Measurements from ENCODE around the gene ZNF717. TPM values are rescaled to one million over a fixed set of nuclear protein-coding genes. Genes with fewer than 3 reads are reported as not detected.

The ZNF717 gene
- total and polyA plus RNA-seq, 2 of the 4 experiments (the other 2 are of a cell fraction), result 6.0 to 14.3 TPM

- in situ Hi-C loops (cut with MboI; ENCODE audit: low sequenced_read_pairs) (no loop called here), intact Hi-C loops (cut with micrococcal nuclease) (no loop called here), dilution Hi-C loops (cut with HindIII; ENCODE audit: low sequenced_read_pairs, unreplicated experiment) (no loop called here)
- ChIA-PET POLR2A (ENCODE audit: unreplicated experiment) (no interaction called here), CTCF (no interaction called here)
- no peak overlapping the region for H4K8ac ChIP-seq (ENCODE audit: low read depth in 2 of 2, low read length in 2 of 2)
- DNase-seq (no peak), ATAC-seq (ENCODE audit: low read depth) (no peak)
- peaks cover 29% of the 10 kb centered on the region for H3K36me3 ChIP-seq (ENCODE audit: control insufficient read depth, insufficient read depth, low read length)
- no peak overlapping the region for H4K5ac ChIP-seq (ENCODE audit: low read depth, low read length)
- H3K23ac ChIP-seq (ENCODE audit: low read depth, low read length), result no peak overlapping the region
- no peaks in the 10 kb centered on the region for H3K4me1 ChIP-seq (ENCODE audit: control insufficient read depth, insufficient read depth, low read length)
- WGBS, 2 experiments (ENCODE audit: extremely low coverage in 2 of 2, insufficient read length in 1 of 2), result 100% methylated on average over 15 of the region's 16 CpGs; no CpG with 5 or more reads in 1 of the 2 experiments
- no peak overlapping the region for H3K14ac ChIP-seq (replicated peaks; ENCODE audit: low read depth, low read length)
- H4K91ac ChIP-seq (ENCODE audit: insufficient read depth, low read depth, low read length), result no peak overlapping the region
- H2BK20ac ChIP-seq (ENCODE audit: low read depth, low read length), result no peak overlapping the region
- TF ChIP-seq SMC3 (IDR thresholded peaks at IDR 0.05; ENCODE audit: low read depth, low read length) (no peak), USF2 (IDR thresholded peaks at IDR 0.05; ENCODE audit: low read depth, low read length) (no peak), BHLHE40 (IDR thresholded peaks at IDR 0.05; ENCODE audit: low read depth, low read length) (no peak), NFE2L2 (IDR thresholded peaks at IDR 0.05; ENCODE audit: low read depth, low read length) (no peak), RAD21 (IDR thresholded peaks at IDR 0.05; ENCODE audit: low read length) (no peak), CEBPB (IDR thresholded peaks at IDR 0.05; ENCODE audit: low read depth, low read length) (no peak), CTCF (conservative IDR thresholded peaks at IDR 0.05; ENCODE audit: low read depth, low read length) (no peak), MXI1 (IDR thresholded peaks at IDR 0.05; ENCODE audit: borderline replicate concordance, low read depth, low read length) (no peak), RFX5 (IDR thresholded peaks at IDR 0.05; ENCODE audit: low read depth, low read length) (no peak), CHD1 (IDR thresholded peaks at IDR 0.05; ENCODE audit: low read depth, low read length) (no peak), ELK1 (IDR thresholded peaks at IDR 0.05; ENCODE audit: borderline replicate concordance, low read depth, low read length) (no peak), POLR2A (IDR thresholded peaks at IDR 0.05; ENCODE audit: low read depth, low read length) (no peak), MAFK (IDR thresholded peaks at IDR 0.05; ENCODE audit: low read depth, low read length) (no peak), MAZ (IDR thresholded peaks at IDR 0.05; ENCODE audit: borderline replicate concordance, low read depth, low read length) (no peak), RCOR1 (IDR thresholded peaks at IDR 0.05; ENCODE audit: insufficient replicate concordance, low read length) (no peak), FOS (IDR thresholded peaks at IDR 0.05; ENCODE audit: low read depth, low read length) (no peak)
- no peak overlapping the region for H2BK15ac ChIP-seq (ENCODE audit: low read depth, low read length)
- H3K9me3 ChIP-seq (ENCODE audit: control insufficient read depth, insufficient read depth, low read length), result peaks cover 12% of the 10 kb centered on the region
- no peak overlapping the region for H3K9ac ChIP-seq (ENCODE audit: low read depth, low read length)
- H3K9me1 ChIP-seq (ENCODE audit: insufficient read depth, low read length), result no peaks in the 10 kb centered on the region
- BruUV-seq (replicated peaks), result no TSS peak
- H3K4ac ChIP-seq (ENCODE audit: low read depth, low read length), result no peak overlapping the region
- no peaks in the 10 kb centered on the region for H4K20me1 ChIP-seq (ENCODE audit: insufficient read depth, low read length)
- no peak overlapping the region for H2AFZ ChIP-seq (replicated peaks; ENCODE audit: low read length, poor library complexity)
- no peak overlapping the region for H3K27ac ChIP-seq (ENCODE audit: insufficient read depth, low read length)
- H3K4me2 ChIP-seq (ENCODE audit: low read depth, low read length), result no peak overlapping the region
- no peaks in the 10 kb centered on the region for H3K27me3 ChIP-seq (ENCODE audit: control insufficient read depth, insufficient read depth, low read length)
- no peak overlapping the region for H2BK120ac ChIP-seq (ENCODE audit: low read depth, low read length)
- H3K4me3 ChIP-seq (ENCODE audit: insufficient read depth, low read depth, low read length), result no peak overlapping the region
- no peak overlapping the region for H2AK9ac ChIP-seq (replicated peaks; ENCODE audit: low read depth, low read length, poor library complexity)
- H3K18ac ChIP-seq (ENCODE audit: low read depth, low read length), result no peak overlapping the region
- peaks cover 8 to 20% of the 10 kb centered on the region in 2 experiments for H3K79me1 ChIP-seq (ENCODE audit: low read depth in 1 of 2, low read length in 2 of 2)
- H3K56ac ChIP-seq (ENCODE audit: extremely low read depth, insufficient read depth, low read length), result no peak overlapping the region
- no peak overlapping the region for H2AK5ac ChIP-seq (ENCODE audit: low read depth, low read length)
- no peak overlapping the region for H2BK5ac ChIP-seq (ENCODE audit: low read depth, low read length, poor library complexity, severe bottlenecking)
Observed at GRCh38 chr3:75782506-75782905, 2.8 kb downstream of the ZNF717 start.
